SH-SY5Y (cell line): Measurements from ENCODE around the gene RBM17.

ENCODE experiments used
- GATA2 ChIP-seq: IDR thresholded peaks from 2 replicates; pipeline ENCODE4 v1.6.1; 2011; ENCODE audit warnings: mild to moderate bottlenecking, low read depth, low read length
- GATA3 ChIP-seq: IDR thresholded peaks from 2 replicates; pipeline ENCODE4 v1.6.1; 2011; ENCODE audit warnings: low read depth, mild to moderate bottlenecking, low read length, moderate library complexity

DNA sequence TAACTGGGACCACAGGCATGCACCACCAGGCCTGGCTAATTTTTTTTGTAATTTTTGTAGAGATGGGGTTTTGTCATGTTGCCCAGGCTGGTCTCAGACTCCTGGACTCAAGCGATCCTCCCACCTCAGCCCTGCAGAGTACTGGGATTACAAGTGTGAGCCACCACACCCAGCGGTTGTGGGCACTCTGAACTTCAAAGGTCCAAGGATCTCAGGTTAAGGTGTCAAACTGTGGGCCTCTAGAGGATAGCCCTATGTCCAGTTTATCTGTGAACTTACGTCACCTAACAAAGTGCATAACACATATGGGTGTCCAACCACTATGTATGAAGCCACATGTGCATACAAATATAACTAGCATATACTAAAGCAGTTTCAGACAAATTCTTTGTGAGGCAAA is 23.4 kb upstream of the RBM17 start:
- TF ChIP-seq GATA2 (no peak), GATA3 (no peak)
